CD14-positive monocyte (primary cell): Measurements from ENCODE around the gene SNUPN. TPM values are rescaled to one million over a fixed set of nuclear protein-coding genes. Genes with fewer than 3 reads are reported as not detected.
"Not testable (repeated sequence)": the region's sequence is repeated elsewhere in the genome, so short reads cannot be mapped to it uniquely, and the experiment has no call there.

Source experiments
- DNase-seq, 3 donors: peaks; one replicate each; pipeline ENCODE4 v3.0.0-alpha.2; 2011 to 2022
- H2AFZ ChIP-seq: 2 replicates; pipeline ENCODE4 v1.6.0; 2012; ENCODE audit warnings: mild to moderate bottlenecking, low read depth, low read length, inconsistent platforms; ENCODE audit not compliant: insufficient read depth, poor library complexity, severe bottlenecking
- H3K27ac ChIP-seq, 2 donors: 1 replicate in 1 of 2; 2 replicates in 1 of 2; pipeline ENCODE4 v1.5.1; 2012 to 2013; ENCODE audit warnings: low read length in 2 of 2, control low read depth in 1 of 2, inconsistent platforms in 1 of 2, low read depth in 1 of 2, mild to moderate bottlenecking in 1 of 2
- H3K27me3 ChIP-seq, 2 donors: one replicate each; pipeline versions ENCODE4 v1.6.0 to v1.6.1; 2011 to 2013; ENCODE audit warnings: low read length in 2 of 2; ENCODE audit not compliant: control insufficient read depth in 2 of 2, insufficient read depth in 2 of 2
- H3K36me3 ChIP-seq, 2 donors: replicated peaks in 1 of 2; 1 replicate in 1 of 2; 2 replicates in 1 of 2; pipeline versions ENCODE4 v1.5.1 to v1.6.1; 2012 to 2013; ENCODE audit warnings: low read length in 2 of 2, control low read depth in 1 of 2, inconsistent platforms in 1 of 2, mild to moderate bottlenecking in 1 of 2; ENCODE audit not compliant: insufficient read depth in 2 of 2, control insufficient read depth in 1 of 2
- H3K4me1 ChIP-seq, 2 donors: 1 replicate in 1 of 2; 2 replicates in 1 of 2; pipeline versions ENCODE4 v1.5.1 to v1.6.1; 2012 to 2013; ENCODE audit warnings: low read length in 2 of 2, control low read depth in 1 of 2, inconsistent platforms in 1 of 2, mild to moderate bottlenecking in 1 of 2, moderate library complexity in 1 of 2; ENCODE audit not compliant: insufficient read depth in 2 of 2, control insufficient read depth in 1 of 2
- H3K4me2 ChIP-seq: replicated peaks from 2 replicates; pipeline ENCODE3; 2012; ENCODE audit warnings: low read length, moderate library complexity, mild to moderate bottlenecking; ENCODE audit not compliant: poor library complexity, severe bottlenecking; ENCODE audit errors: extremely low read depth
- H3K4me3 ChIP-seq, 3 experiments: fragments of 200-600 bp in 1 of 3; sonication (generic) in 1 of 3; replicated peaks in 1 of 3; 1 replicate in 2 of 3; 2 replicates in 1 of 3; pipeline ENCODE4 v1.5.1; 2011 to 2013; ENCODE audit warnings: low read length in 3 of 3, mild to moderate bottlenecking in 3 of 3, control low read depth in 2 of 3, low read depth in 2 of 3, inconsistent platforms in 1 of 3, moderate library complexity in 1 of 3
- H3K79me2 ChIP-seq: 2 replicates; pipeline ENCODE4 v1.6.0; 2012; ENCODE audit warnings: mild to moderate bottlenecking, control low read depth, inconsistent platforms, low read length, moderate library complexity; ENCODE audit not compliant: insufficient read depth
- H3K9ac ChIP-seq: 2 replicates; pipeline ENCODE4 v1.6.0; 2017; ENCODE audit warnings: low read length, mild to moderate bottlenecking; ENCODE audit not compliant: insufficient read depth, poor library complexity, severe bottlenecking
- H3K9me3 ChIP-seq, 2 donors: replicated peaks in 1 of 2; 1 replicate in 1 of 2; 2 replicates in 1 of 2; pipeline versions ENCODE4 v1.5.1 to v1.6.1; 2012 to 2013; ENCODE audit warnings: low read length in 2 of 2, control low read depth in 1 of 2; ENCODE audit not compliant: control insufficient read depth in 1 of 2, insufficient read depth in 1 of 2
- H4K20me1 ChIP-seq: 2 replicates; pipeline ENCODE4 v1.6.0; 2012; ENCODE audit warnings: mild to moderate bottlenecking, low read length, control low read depth, moderate library complexity; ENCODE audit not compliant: insufficient read depth
- H3K27ac Mint-ChIP-seq, 7 donors: one replicate each; pipeline ENCODE4 v1.8.0; 2020; ENCODE audit warnings: mild to moderate bottlenecking in 7 of 7, mixed read lengths in 7 of 7, moderate library complexity in 6 of 7, inconsistent platforms in 2 of 7
- H3K27me3 Mint-ChIP-seq, 3 donors: one replicate each; pipeline ENCODE4 v1.8.0; 2021 to 2022; ENCODE audit warnings: low read depth in 3 of 3, mild to moderate bottlenecking in 3 of 3, mixed read lengths in 3 of 3, moderate library complexity in 3 of 3, inconsistent platforms in 1 of 3
- H3K36me3 Mint-ChIP-seq, 2 donors: one replicate each; pipeline ENCODE4 v1.8.0; 2020; ENCODE audit warnings: mixed read lengths in 2 of 2, inconsistent platforms in 1 of 2, mild to moderate bottlenecking in 1 of 2
- H3K4me1 Mint-ChIP-seq: one replicate; pipeline ENCODE4 v1.8.0; 2020; ENCODE audit warnings: mild to moderate bottlenecking, mixed read lengths
- H3K4me3 Mint-ChIP-seq, 2 donors: one replicate each; pipeline ENCODE4 v1.8.0; 2020; ENCODE audit warnings: mild to moderate bottlenecking in 2 of 2, mixed read lengths in 2 of 2, moderate library complexity in 1 of 2
- H3K9me3 Mint-ChIP-seq, 7 donors: one replicate each; pipeline ENCODE4 v1.8.0; 2020 to 2022; ENCODE audit warnings: mixed read lengths in 7 of 7, mild to moderate bottlenecking in 6 of 7, moderate library complexity in 6 of 7, inconsistent platforms in 2 of 7
- WGBS: methylation state at CpG from one replicate; pipeline ENCODE4 v1.1.5; 2013; ENCODE audit warnings: missing lambda C conversion rate; ENCODE audit not compliant: insufficient coverage; 5-methylcytosine and 5-hydroxymethylcytosine counted together
- intact Hi-C, 2 donors: fragments of 100-400 bp; cut with micrococcal nuclease; formaldehyde crosslinking; loops; one replicate each; pipeline versions ENCODE4 v1.15.0 to v1.15.1; 2023
- polyA plus RNA-seq, 3 donors: library from polyadenylated mRNA; depleted of rRNA in 1 of 3; unstranded in 2 of 3; stranded (reverse) in 1 of 3; fragments of 300-500 nt in 2 of 3; fragments of >200 nt in 1 of 3; fragmentation: Illumina TruSeq in 2 of 3; gene quantifications; 1 replicate in 2 of 3; 2 replicates in 1 of 3; pipeline ENCODE4 v1.2.3, GENCODE V29; 2012 to 2021
- TF ChIP-seq, protein P1 (sequence below): fragments of 200-600 bp; IDR thresholded peaks from one replicate; pipeline ENCODE4 v1.8.0; 2022; ENCODE audit warnings: antibody characterized with exemption, mild to moderate bottlenecking

The SNUPN gene
- polyA plus RNA-seq, 3 donors = 11.7 to 31.8 (median 29.3) TPM

DNA sequence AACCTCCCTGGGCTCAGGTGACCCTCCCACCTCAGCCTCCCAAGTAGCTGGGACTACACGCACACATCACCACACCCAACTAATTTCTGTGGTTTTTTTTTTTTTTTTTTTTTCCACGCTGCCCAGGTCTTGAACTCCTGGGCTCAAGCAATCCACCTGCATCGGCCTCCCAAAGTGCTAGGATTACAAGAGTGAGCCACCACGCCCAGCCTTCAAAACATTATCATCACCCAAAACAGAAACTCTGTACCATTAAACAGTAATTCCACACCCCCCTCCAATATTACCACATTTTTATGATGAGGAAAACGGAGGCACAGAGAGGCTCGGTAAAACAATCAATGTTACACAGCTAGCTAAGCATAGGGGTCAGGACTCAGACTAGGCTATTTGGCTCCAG, 10.5 kb upstream of the SNUPN start:
- H3K27ac Mint-ChIP-seq = peak overlapping the region in 1 of 7 donors; percentile 18
- no peak for DNase-seq

DNA sequence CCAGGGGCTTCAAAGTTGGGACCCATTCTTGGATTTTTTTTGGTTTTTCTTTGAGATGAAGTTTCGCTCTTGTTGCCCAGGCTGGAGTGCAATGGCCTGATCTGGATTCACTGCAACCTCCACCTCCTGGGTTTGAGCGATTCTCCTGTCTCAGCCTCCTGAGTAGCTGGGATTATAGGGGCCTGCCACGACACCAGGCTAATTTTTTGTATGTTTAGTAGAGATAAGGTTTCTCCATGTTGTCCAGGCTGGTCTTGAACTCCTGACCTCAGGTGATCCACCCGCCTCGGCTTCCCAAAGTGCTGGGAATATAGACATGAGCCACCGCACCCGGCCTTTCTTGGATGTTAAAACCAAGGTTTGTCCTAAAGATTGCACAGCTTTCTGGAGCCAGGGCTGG, 8.4 kb upstream of the SNUPN start:
- H3K27me3 ChIP-seq, DNase-seq, H3K36me3 Mint-ChIP-seq, H3K4me3 Mint-ChIP-seq, H3K36me3 ChIP-seq, H3K27ac ChIP-seq, H3K9me3 ChIP-seq, intact Hi-C loops, H3K9ac ChIP-seq, H3K27ac Mint-ChIP-seq, H3K4me3 ChIP-seq, H2AFZ ChIP-seq, H3K4me2 ChIP-seq, H3K9me3 Mint-ChIP-seq, H3K27me3 Mint-ChIP-seq: not testable (repeated sequence)
- Histone ChIP-seq H4K20me1 (peaks cover 21% of the 10 kb centered on the region), H3K79me2 (peaks cover 27% of the 10 kb centered on the region), H3K4me1 (peaks cover 14 to 18% of the 10 kb centered on the region in 2 donors)
- 96% methylated on average over 5 of the region's 7 CpGs for WGBS
- peaks cover 18% of the 10 kb centered on the region for H3K4me1 Mint-ChIP-seq

More for the DNA sequence above, 10.5 kb upstream of the SNUPN start:
- no peak overlapping the region for H2AFZ ChIP-seq
- peaks cover 5% of the 10 kb centered on the region in 2 donors for H3K36me3 Mint-ChIP-seq
- H3K79me2 ChIP-seq = peaks cover 36% of the 10 kb centered on the region
- peaks cover 30% of the 10 kb centered on the region for H3K4me1 Mint-ChIP-seq
- H3K27me3 ChIP-seq = no peaks in the 10 kb centered on the region
- peaks cover 28 to 36% of the 10 kb centered on the region in 2 donors for H3K4me1 ChIP-seq
- H3K9ac ChIP-seq = no peak overlapping the region
- H3K27ac ChIP-seq = no peak overlapping the region
- H3K4me2 ChIP-seq = no peak overlapping the region
- no peaks in the 10 kb centered on the region for H3K9me3 Mint-ChIP-seq
- peaks cover 27% of the 10 kb centered on the region for H4K20me1 ChIP-seq
- peaks cover 0 to 7% of the 10 kb centered on the region in 2 donors for H3K36me3 ChIP-seq
- no peak overlapping the region for H3K4me3 Mint-ChIP-seq
- intact Hi-C loops = no loop called here
- 100% methylated on average over 4 of the region's 6 CpGs for WGBS
- TF ChIP-seq, protein P1, sequence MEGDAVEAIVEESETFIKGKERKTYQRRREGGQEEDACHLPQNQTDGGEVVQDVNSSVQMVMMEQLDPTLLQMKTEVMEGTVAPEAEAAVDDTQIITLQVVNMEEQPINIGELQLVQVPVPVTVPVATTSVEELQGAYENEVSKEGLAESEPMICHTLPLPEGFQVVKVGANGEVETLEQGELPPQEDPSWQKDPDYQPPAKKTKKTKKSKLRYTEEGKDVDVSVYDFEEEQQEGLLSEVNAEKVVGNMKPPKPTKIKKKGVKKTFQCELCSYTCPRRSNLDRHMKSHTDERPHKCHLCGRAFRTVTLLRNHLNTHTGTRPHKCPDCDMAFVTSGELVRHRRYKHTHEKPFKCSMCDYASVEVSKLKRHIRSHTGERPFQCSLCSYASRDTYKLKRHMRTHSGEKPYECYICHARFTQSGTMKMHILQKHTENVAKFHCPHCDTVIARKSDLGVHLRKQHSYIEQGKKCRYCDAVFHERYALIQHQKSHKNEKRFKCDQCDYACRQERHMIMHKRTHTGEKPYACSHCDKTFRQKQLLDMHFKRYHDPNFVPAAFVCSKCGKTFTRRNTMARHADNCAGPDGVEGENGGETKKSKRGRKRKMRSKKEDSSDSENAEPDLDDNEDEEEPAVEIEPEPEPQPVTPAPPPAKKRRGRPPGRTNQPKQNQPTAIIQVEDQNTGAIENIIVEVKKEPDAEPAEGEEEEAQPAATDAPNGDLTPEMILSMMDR = no peak
- no peak overlapping the region for H3K4me3 ChIP-seq
- H3K27me3 Mint-ChIP-seq = peaks cover 0 to 2% (median 0%) of the 10 kb centered on the region in 3 donors
- no peaks in the 10 kb centered on the region for H3K9me3 ChIP-seq
